ENCODE measurements around the gene STARD13. TPM values are rescaled to one million over a fixed set of nuclear protein-coding genes. Genes with fewer than 3 reads are reported as not detected.

The STARD13 gene
- total RNA-seq, 1 donor = 52.2 TPM

GRCh38 chr13:33158816-33159215 is 126.7 kb downstream of the STARD13 start:
- DNase-seq (ENCODE audit: low read depth) = no peak
- no peak overlapping the region for H3K4me3 ChIP-seq (ENCODE audit: low read depth, low read length)
- TF ChIP-seq CTCF (IDR thresholded peaks at IDR 0.05; ENCODE audit: insufficient read depth, low read depth, low read length) = no peak

GRCh38 chr13:33158271-33158670 is 127.3 kb downstream of the STARD13 start:
- no peak overlapping the region for H3K4me3 ChIP-seq (ENCODE audit: low read depth, low read length)
- DNase-seq (ENCODE audit: low read depth) = no peak
- TF ChIP-seq CTCF (IDR thresholded peaks at IDR 0.05; ENCODE audit: insufficient read depth, low read depth, low read length) = no peak

- no peak for DNase-seq (ENCODE audit: low read depth)
- no peak for TF ChIP-seq CTCF (IDR thresholded peaks at IDR 0.05; ENCODE audit: insufficient read depth, low read depth, low read length)
Measured at GRCh38 chr13:33154911-33155310, 130.6 kb downstream of the STARD13 start.

GRCh38 chr13:33153421-33154404 is 131.8 kb downstream of the STARD13 start:
- no peak overlapping the region for H3K4me3 ChIP-seq (ENCODE audit: low read depth, low read length)
- TF ChIP-seq CTCF (IDR thresholded peaks at IDR 0.05; ENCODE audit: insufficient read depth, low read depth, low read length) = no peak
- peak; percentile 54 for DNase-seq (ENCODE audit: low read depth)

More at GRCh38 chr13:33154911-33155310, 130.6 kb downstream of the STARD13 start:
- no peak overlapping the region for H3K4me3 ChIP-seq (ENCODE audit: low read depth, low read length)

- TF ChIP-seq CTCF (IDR thresholded peaks at IDR 0.05; ENCODE audit: insufficient read depth, low read depth, low read length) = no peak
- no peak overlapping the region for H3K4me3 ChIP-seq (ENCODE audit: low read depth, low read length)
- no peak for DNase-seq (ENCODE audit: low read depth)
Measured at GRCh38 chr13:33152389-33152788, 133.2 kb downstream of the STARD13 start.

GRCh38 chr13:33150662-33151061 is 134.9 kb downstream of the STARD13 start:
- no peak overlapping the region for H3K4me3 ChIP-seq (ENCODE audit: low read depth, low read length)
- no peak for DNase-seq (ENCODE audit: low read depth)
- no peak for TF ChIP-seq CTCF (IDR thresholded peaks at IDR 0.05; ENCODE audit: insufficient read depth, low read depth, low read length)
